Endothelial cell (in vitro differentiated cells): ENCODE results near the gene TMEM132D. TPM values are rescaled to one million over a fixed set of nuclear protein-coding genes. Genes with fewer than 3 reads are reported as not detected.

Experiments
- DNase-seq: peaks from one replicate; pipeline ENCODE4 v3.0.0; 2021; ENCODE audit warnings: low spot score
- H3K27ac Mint-ChIP-seq: one replicate; pipeline ENCODE4 v1.8.0; 2021; ENCODE audit warnings: mixed read lengths, inconsistent platforms; ENCODE audit not compliant: unreplicated experiment
- H3K27me3 Mint-ChIP-seq: one replicate; pipeline ENCODE4 v1.8.0; 2021; ENCODE audit warnings: mild to moderate bottlenecking, moderate library complexity, mixed read lengths, inconsistent platforms; ENCODE audit not compliant: unreplicated experiment
- H3K36me3 Mint-ChIP-seq: one replicate; pipeline ENCODE4 v1.8.0; 2021; ENCODE audit warnings: mild to moderate bottlenecking, low read depth, mixed read lengths, inconsistent platforms; ENCODE audit not compliant: unreplicated experiment
- H3K4me1 Mint-ChIP-seq: one replicate; pipeline ENCODE4 v1.8.0; 2021; ENCODE audit warnings: mild to moderate bottlenecking, mixed read lengths, inconsistent platforms; ENCODE audit not compliant: unreplicated experiment
- H3K4me3 Mint-ChIP-seq: one replicate; pipeline ENCODE4 v1.8.0; 2021; ENCODE audit warnings: mild to moderate bottlenecking, mixed read lengths, inconsistent platforms; ENCODE audit not compliant: unreplicated experiment
- H3K9me3 Mint-ChIP-seq: one replicate; pipeline ENCODE4 v1.8.0; 2021; ENCODE audit warnings: mixed read lengths, inconsistent platforms; ENCODE audit not compliant: unreplicated experiment
- total RNA-seq: library from RNA; stranded (reverse); fragmentation: NEBNext Ultra II Directional; extraction: Animal tissue kit (Norgen Biotek cat#: 25700); gene quantifications from one replicate; pipeline ENCODE4 v1.2.1, GENCODE V29; 2021; ENCODE audit not compliant: unreplicated experiment
- TF ChIP-seq, protein P1 (sequence below): fragments of 200-600 bp; sonication (generic); IDR thresholded peaks from one replicate; pipeline ENCODE4 v1.5.0; 2021; ENCODE audit warnings: antibody characterized with exemption; ENCODE audit not compliant: unreplicated experiment

Gene TMEM132D
- total RNA-seq, 1 donor from 2014 or later: not detected

- TF ChIP-seq, protein P1, sequence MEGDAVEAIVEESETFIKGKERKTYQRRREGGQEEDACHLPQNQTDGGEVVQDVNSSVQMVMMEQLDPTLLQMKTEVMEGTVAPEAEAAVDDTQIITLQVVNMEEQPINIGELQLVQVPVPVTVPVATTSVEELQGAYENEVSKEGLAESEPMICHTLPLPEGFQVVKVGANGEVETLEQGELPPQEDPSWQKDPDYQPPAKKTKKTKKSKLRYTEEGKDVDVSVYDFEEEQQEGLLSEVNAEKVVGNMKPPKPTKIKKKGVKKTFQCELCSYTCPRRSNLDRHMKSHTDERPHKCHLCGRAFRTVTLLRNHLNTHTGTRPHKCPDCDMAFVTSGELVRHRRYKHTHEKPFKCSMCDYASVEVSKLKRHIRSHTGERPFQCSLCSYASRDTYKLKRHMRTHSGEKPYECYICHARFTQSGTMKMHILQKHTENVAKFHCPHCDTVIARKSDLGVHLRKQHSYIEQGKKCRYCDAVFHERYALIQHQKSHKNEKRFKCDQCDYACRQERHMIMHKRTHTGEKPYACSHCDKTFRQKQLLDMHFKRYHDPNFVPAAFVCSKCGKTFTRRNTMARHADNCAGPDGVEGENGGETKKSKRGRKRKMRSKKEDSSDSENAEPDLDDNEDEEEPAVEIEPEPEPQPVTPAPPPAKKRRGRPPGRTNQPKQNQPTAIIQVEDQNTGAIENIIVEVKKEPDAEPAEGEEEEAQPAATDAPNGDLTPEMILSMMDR: no peak
- peaks cover 18% of the 10 kb centered on the region for H3K36me3 Mint-ChIP-seq
- DNase-seq: no peak
- peaks cover 77% of the 10 kb centered on the region for H3K9me3 Mint-ChIP-seq
- H3K27me3 Mint-ChIP-seq: peaks cover 1% of the 10 kb centered on the region
- no peak overlapping the region for H3K4me3 Mint-ChIP-seq
- H3K4me1 Mint-ChIP-seq: no peaks in the 10 kb centered on the region
- H3K27ac Mint-ChIP-seq: no peak overlapping the region
Observed at GRCh38 chr12:129617849-129618248, 286.0 kb downstream of the TMEM132D start.

- no peaks in the 10 kb centered on the region for H3K4me1 Mint-ChIP-seq
- TF ChIP-seq, protein P1: no peak
- H3K4me3 Mint-ChIP-seq: peak overlapping the region; percentile 1
- H3K27ac Mint-ChIP-seq: no peak overlapping the region
- peaks cover 1% of the 10 kb centered on the region for H3K27me3 Mint-ChIP-seq
- peaks cover 66% of the 10 kb centered on the region for H3K9me3 Mint-ChIP-seq
- H3K36me3 Mint-ChIP-seq: peaks cover 10% of the 10 kb centered on the region
- DNase-seq: no peak
Observed at GRCh38 chr12:129615001-129615400, 288.8 kb downstream of the TMEM132D start.

- H3K27me3 Mint-ChIP-seq: peaks cover 1% of the 10 kb centered on the region
- no peak overlapping the region for H3K27ac Mint-ChIP-seq
- DNase-seq: no peak
- no peaks in the 10 kb centered on the region for H3K4me1 Mint-ChIP-seq
- peaks cover 61% of the 10 kb centered on the region for H3K9me3 Mint-ChIP-seq
- TF ChIP-seq, protein P1: no peak
- peaks cover 10% of the 10 kb centered on the region for H3K36me3 Mint-ChIP-seq
- peak overlapping the region; percentile 1 for H3K4me3 Mint-ChIP-seq
Observed at GRCh38 chr12:129614221-129614885, 289.5 kb downstream of the TMEM132D start.

DNA sequence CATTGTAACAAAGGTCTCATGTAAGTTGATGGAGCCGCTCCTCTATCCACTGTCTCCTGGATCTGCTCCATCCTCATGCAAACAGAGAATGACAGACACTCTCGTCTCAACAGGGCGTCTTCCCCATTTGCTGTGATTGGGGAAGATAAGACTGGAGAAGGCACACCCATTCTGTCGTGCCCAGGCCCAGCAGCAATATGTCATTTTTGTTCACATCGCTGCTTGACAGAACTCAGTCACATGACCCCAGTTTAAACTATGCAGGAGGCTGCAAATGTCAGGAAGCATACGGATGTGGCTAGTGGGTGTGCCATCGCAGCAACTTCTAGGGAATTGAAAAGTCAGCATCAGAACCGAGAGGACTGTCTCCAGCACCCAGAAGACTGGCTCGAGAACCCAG is 290.5 kb downstream of the TMEM132D start:
- H3K4me3 Mint-ChIP-seq: no peak overlapping the region
- no peak overlapping the region for H3K27ac Mint-ChIP-seq
- no peaks in the 10 kb centered on the region for H3K4me1 Mint-ChIP-seq
- no peak for DNase-seq
- H3K9me3 Mint-ChIP-seq: peaks cover 54% of the 10 kb centered on the region
- peaks cover 10% of the 10 kb centered on the region for H3K36me3 Mint-ChIP-seq
- TF ChIP-seq, protein P1: no peak
- H3K27me3 Mint-ChIP-seq: peaks cover 1% of the 10 kb centered on the region

DNA sequence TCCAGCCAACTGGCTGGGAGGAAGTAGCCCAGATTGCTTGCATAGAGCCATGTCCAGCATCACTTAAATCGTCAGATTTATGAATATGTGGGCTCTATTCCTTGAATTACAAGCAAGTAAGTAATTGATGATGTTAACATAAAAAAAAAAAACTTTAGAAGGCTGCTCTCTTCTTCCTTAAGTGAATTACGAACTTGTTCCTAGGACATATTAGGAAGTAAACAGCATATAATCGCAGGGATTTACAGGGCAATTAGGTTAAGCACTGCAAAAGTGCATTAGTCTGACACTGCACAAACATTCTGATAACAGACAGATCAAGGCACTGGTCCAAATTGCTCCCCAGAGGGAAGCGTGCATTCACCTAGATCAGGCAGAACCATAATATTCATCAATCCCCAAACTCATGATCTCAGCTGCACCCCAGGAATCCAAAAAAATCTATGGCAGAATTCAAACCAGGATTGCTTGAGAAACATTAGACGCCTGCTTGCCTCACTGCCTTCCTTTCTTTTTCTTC is 293.2 kb downstream of the TMEM132D start:
- peaks cover 37% of the 10 kb centered on the region for H3K9me3 Mint-ChIP-seq
- H3K36me3 Mint-ChIP-seq: peaks cover 4% of the 10 kb centered on the region

More for the DNA sequence above, 293.2 kb downstream of the TMEM132D start:
- H3K4me1 Mint-ChIP-seq: no peaks in the 10 kb centered on the region
- no peak overlapping the region for H3K4me3 Mint-ChIP-seq
- H3K27ac Mint-ChIP-seq: no peak overlapping the region
- no peak for DNase-seq
- no peaks in the 10 kb centered on the region for H3K27me3 Mint-ChIP-seq
- TF ChIP-seq, protein P1: no peak
